Mucosa of rectum (tissue), 2 donors: ENCODE data around the gene ENDOD1.
"Not testable (repeated sequence)": the region's sequence is repeated elsewhere in the genome, so short reads cannot be mapped to it uniquely, and the experiment has no call there.

Source experiments
- H3K27ac ChIP-seq, 2 donors: one replicate each; pipeline ENCODE4 v1.7.0; 2013; ENCODE audit warnings: inconsistent platforms in 2 of 2, low read depth in 2 of 2, low read length in 2 of 2
- H3K27me3 ChIP-seq, 2 donors: one replicate each; pipeline ENCODE4 v1.7.0; 2013; ENCODE audit warnings: low read length in 2 of 2; ENCODE audit not compliant: control insufficient read depth in 2 of 2, insufficient read depth in 2 of 2
- H3K36me3 ChIP-seq, 2 donors: one replicate each; pipeline ENCODE4 v1.7.0; 2013; ENCODE audit warnings: low read length in 2 of 2; ENCODE audit not compliant: control insufficient read depth in 2 of 2, insufficient read depth in 2 of 2
- H3K4me1 ChIP-seq, 2 donors: one replicate each; pipeline ENCODE4 v1.7.0; 2013; ENCODE audit warnings: low read length in 2 of 2, mild to moderate bottlenecking in 1 of 2; ENCODE audit not compliant: control insufficient read depth in 2 of 2, insufficient read depth in 2 of 2
- H3K4me3 ChIP-seq, 2 donors: one replicate each; pipeline ENCODE4 v1.7.0; 2013; ENCODE audit warnings: low read length in 2 of 2
- H3K9ac ChIP-seq, 2 donors: one replicate each; pipeline ENCODE4 v1.7.0; 2013; ENCODE audit warnings: low read length in 2 of 2, low read depth in 1 of 2, mild to moderate bottlenecking in 1 of 2
- H3K9me3 ChIP-seq, 2 donors: one replicate each; pipeline ENCODE4 v1.7.0; 2013; ENCODE audit warnings: low read length in 2 of 2; ENCODE audit not compliant: control insufficient read depth in 2 of 2
- donor health status: healthy.
- donor health status: Normal muscosa, but diverticular disease.

ENDOD1 gene

DNA sequence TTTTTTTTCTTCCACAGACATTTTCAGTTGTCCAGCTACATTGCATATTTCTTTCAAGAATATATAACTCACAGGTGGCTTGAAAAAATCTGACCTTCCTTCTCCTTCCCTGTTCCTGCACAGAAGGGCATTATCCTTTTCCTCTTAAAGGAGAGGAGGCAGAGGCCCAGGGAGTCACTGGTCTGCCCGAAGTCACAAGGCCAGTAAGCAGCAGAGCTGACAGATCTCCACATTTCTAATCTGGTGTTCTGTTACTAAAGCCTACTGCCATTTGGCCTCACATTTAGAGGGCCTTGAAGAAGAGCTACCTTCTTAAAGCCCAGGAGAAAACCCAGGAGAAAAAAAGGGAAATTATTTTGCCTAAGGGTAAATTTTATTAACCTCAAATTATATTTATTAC is 12.3 kb downstream of the ENDOD1 start:
- H3K9me3 ChIP-seq = no peaks in the 10 kb centered on the region
- no peak overlapping the region for H3K9ac ChIP-seq
- no peaks in the 10 kb centered on the region for H3K36me3 ChIP-seq
- H3K4me3 ChIP-seq = no peak overlapping the region
- peaks cover 24 to 34% of the 10 kb centered on the region in 2 donors for H3K4me1 ChIP-seq
- no peak overlapping the region for H3K27ac ChIP-seq
- no peaks in the 10 kb centered on the region for H3K27me3 ChIP-seq

DNA sequence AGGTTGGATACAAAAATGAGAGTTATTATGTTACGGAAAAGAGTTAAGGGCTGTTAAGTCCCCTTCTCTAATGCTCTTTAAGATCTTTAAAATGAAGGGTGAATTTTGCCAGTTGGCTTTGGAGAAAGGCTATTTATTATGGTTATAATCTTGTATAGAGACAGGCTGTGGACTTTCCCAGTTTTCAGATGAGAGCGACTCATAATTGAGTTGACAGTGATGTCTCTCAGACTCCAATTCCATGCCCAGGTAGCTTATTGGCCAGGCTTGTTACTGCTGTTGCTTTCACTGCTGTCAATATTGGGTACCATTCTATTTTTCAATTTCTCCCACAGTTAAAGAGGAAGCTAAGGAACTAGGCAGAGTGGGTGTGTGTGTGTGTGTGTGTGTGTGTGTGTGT is 13.1 kb downstream of the ENDOD1 start:
- no peaks in the 10 kb centered on the region for H3K27me3 ChIP-seq
- H3K27ac ChIP-seq = no peak overlapping the region
- H3K4me3 ChIP-seq = no peak overlapping the region
- H3K4me1 ChIP-seq = peaks cover 19 to 28% of the 10 kb centered on the region in 2 donors
- H3K36me3 ChIP-seq = no peaks in the 10 kb centered on the region
- H3K9ac ChIP-seq = no peak overlapping the region
- H3K9me3 ChIP-seq = no peaks in the 10 kb centered on the region

DNA sequence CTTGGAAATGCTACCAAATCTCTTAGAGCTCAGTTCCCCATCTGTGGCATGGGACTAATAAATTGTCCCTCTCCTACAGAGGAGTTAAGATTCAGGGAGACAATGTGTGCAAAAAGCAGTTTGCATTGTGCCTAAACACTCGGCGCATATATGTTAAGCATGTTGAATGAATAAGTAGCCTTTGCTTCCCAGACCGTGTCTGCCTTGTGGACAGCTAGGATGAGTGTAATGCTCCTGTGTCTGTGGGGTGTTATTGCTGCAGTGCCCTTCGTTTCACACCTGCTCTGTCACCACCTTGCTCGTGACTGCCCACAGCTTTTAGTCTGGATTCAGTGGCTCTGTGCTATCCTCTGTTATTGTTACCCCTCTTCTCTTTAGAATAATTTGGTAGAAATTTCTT is 14.1 kb downstream of the ENDOD1 start:
- peaks cover 15 to 21% of the 10 kb centered on the region in 2 donors for H3K4me1 ChIP-seq
- H3K36me3 ChIP-seq = no peaks in the 10 kb centered on the region
- H3K27ac ChIP-seq = no peak overlapping the region

DNA sequence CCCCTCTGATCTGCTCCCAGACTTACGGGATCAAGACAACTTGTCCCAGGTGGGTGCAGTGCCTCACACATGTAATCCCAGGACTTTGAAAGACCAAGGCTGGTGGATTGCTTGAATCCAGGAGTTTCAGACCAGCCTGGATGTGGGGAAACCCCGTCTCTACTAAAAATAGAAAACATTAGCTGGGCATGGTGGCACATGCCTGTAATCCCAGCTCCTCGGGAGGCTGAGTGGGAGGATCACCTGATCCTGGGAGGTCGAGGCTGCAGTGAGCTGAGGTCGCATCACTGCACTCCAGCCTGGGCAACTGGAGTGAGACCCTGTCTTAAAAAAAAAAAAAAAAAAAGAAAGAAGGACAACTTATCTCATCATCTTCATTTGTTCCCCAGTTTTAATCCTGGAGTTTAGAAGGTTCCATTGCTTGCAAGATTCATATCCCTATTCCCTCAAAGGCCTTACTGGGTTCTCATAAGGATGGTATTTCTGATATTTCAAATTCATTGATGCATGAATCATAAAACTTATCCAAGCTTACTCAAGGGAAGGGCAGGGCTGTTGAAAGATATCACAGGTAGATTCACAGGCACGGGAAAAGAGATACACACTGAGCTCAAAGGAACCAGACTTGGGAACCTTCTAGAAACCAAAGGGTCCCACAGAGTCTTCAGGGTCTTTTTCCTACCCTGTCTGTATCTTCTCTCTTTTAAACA is 14.6 kb downstream of the ENDOD1 start:
- H3K27me3 ChIP-seq = no peaks in the 10 kb centered on the region
- H3K9ac ChIP-seq = no peak overlapping the region
- H3K27ac ChIP-seq = no peak overlapping the region
- H3K9me3 ChIP-seq = no peaks in the 10 kb centered on the region
- H3K4me1 ChIP-seq = peaks cover 12 to 21% of the 10 kb centered on the region in 2 donors
- H3K4me3 ChIP-seq = no peak overlapping the region
- H3K36me3 ChIP-seq = peaks cover 0 to under 1% of the 10 kb centered on the region in 2 donors

More for the DNA sequence above, 14.1 kb downstream of the ENDOD1 start:
- Histone ChIP-seq H3K4me3 (no peak overlapping the region), H3K9me3 (no peaks in the 10 kb centered on the region), H3K27me3 (no peaks in the 10 kb centered on the region), H3K9ac (no peak overlapping the region)

DNA sequence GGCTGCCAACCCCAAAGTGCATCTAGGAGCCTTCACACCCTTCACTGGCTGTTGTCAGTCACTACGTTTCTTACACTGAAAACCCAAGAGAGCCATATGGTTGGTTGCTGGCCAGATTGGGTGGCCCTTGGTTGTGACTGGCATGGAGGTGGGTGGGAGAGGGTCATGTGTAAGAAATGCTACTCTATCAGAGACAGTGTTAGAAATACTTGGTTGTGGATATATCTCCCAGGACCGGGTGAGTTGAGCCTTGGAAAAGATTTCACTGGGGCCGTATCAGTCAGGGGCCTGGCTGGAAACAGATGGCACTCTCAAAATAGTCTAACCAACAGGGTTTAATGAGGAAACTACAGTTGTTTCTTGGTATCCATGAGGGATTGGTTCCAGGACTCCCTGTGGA is 15.2 kb downstream of the ENDOD1 start:
- no peak overlapping the region for H3K27ac ChIP-seq
- no peaks in the 10 kb centered on the region for H3K27me3 ChIP-seq
- no peaks in the 10 kb centered on the region for H3K9me3 ChIP-seq
- H3K9ac ChIP-seq = no peak overlapping the region
- peaks cover 0 to 5% of the 10 kb centered on the region in 2 donors for H3K36me3 ChIP-seq
- no peak overlapping the region for H3K4me3 ChIP-seq
- peaks cover 8 to 15% of the 10 kb centered on the region in 2 donors for H3K4me1 ChIP-seq

DNA sequence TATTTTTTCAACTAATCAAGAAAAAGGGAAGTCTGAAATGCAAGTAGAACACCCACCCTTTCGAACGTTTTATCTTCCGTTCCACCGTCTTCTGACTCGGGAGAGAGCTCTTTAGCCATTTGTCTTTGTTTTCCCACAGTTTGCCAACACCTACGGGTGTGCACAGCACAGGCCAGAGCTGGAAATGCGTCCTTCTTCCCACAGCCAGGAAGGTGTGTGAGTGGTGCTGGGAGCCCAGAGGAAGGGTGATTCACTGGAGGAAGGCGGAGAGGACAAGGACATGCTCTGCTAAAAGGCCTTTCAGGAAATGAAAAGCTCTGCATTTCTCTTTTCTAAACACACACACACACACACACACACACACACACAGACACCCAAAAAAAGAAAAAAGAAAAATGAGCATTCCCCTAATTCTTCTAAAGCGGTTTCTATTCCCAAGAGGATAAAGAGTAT is 18.5 kb downstream of the ENDOD1 start:
- peak overlapping the region in 1 of 2 donors; percentile 25 for H3K27ac ChIP-seq
- no peaks in the 10 kb centered on the region for H3K27me3 ChIP-seq
- H3K9me3 ChIP-seq = no peaks in the 10 kb centered on the region
- H3K4me3 ChIP-seq = no peak overlapping the region
- H3K9ac ChIP-seq = no peak overlapping the region
- H3K36me3 ChIP-seq = peaks cover 0 to 8% of the 10 kb centered on the region in 2 donors
- peaks cover 0 to 7% of the 10 kb centered on the region in 2 donors for H3K4me1 ChIP-seq

DNA sequence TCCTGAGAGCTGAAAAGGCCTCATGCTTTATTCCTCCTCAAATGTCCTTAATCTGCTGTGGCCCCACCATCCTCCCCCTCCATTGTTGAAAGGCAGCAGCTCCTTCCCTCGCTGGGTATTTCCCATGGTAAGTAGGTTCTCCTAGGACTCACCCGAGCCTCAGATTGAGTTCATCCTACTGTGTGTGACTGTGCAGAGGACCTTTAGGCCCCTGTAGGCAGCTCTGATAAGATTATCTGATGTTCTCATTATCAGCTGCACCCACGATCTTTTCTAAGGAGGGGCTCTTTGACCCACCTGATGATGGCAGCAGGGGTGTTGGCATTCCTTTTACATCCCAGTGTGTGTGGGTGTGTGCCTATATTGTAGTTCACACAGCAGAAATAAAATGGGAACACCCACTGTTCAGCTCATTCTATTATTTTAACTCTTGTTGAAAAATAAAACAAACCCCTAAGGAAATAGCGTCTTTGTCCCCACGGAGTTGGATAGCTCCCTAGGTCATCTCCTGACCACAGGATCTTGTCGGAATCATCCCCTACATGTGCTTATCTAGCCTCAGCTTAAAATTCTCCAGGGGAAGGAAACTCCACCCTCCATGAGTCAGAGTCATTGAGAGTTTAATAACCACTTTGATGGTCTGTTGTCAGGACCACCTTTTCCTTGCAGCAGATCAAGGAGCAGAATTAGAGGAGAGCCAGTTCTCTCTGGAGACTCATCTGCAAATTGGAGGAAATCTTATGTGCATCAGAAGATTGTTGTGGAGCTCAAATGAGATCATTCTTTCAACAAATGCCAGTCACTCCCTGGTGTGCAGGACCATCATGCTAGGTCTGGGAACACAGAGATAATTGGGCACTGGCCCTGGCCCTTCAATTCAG is 19.3 kb downstream of the ENDOD1 start:
- no peak overlapping the region for H3K9ac ChIP-seq

DNA sequence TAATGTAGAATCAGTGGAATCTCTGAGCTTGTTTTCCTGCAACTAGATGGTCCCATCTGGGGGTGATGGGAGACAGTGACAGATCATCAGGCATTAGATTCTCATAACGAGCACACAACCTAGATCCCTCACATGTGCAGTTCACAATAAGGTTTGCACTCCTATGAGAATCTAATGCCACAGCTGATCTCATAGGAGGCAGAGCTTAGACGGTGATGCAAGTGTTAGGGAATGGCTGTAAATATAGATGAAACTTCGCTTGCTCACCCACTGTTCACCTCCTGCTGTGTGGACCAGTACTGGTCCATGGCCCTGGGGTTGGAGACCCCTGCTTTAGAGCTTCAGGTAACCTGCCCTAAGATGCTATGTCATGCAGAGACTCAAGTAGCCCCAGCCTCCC is 21.8 kb downstream of the ENDOD1 start:
- not testable (repeated sequence) for H3K9ac ChIP-seq, H3K27ac ChIP-seq, H3K36me3 ChIP-seq, H3K4me3 ChIP-seq, H3K9me3 ChIP-seq, H3K27me3 ChIP-seq, H3K4me1 ChIP-seq

More for the DNA sequence above, 19.3 kb downstream of the ENDOD1 start:
- H3K27me3 ChIP-seq = no peaks in the 10 kb centered on the region
- no peak overlapping the region for H3K27ac ChIP-seq
- H3K36me3 ChIP-seq = peaks cover 0 to 8% of the 10 kb centered on the region in 2 donors
- no peak overlapping the region for H3K4me3 ChIP-seq
- H3K9me3 ChIP-seq = no peaks in the 10 kb centered on the region
- peaks cover 0 to 7% of the 10 kb centered on the region in 2 donors for H3K4me1 ChIP-seq

DNA sequence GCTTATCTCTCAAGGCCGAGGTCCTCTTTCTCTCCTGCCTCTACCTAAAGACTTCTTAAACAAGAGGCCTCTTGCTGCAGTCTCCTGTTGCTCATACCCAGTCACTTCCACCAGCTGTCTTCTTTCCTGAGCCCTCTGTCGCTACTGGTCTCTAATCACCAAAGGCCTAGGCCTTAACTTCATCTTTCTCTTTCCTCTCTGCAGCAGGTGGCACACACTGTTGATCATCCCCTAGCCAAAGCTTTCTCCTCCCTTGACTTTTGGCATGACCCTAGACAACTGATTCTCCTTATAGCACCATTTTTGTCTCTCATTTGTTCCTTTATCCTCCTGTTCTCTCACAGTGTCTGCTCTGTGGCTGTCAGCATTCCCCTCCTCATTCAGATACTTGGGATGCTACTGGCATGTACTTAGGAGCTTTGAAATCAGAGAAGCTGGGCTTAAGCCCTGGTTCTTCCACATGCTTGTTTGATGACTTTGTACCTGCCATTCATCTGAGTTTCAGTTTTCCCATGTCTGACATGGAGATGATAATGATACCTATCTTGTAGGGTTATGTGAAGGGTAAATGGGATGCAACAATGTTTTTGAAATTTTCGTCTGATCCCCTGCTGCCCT is 22.4 kb downstream of the ENDOD1 start:
- Histone ChIP-seq H3K9ac (no peak overlapping the region), H3K9me3 (no peaks in the 10 kb centered on the region), H3K4me3 (no peak overlapping the region), H3K27ac (no peak overlapping the region), H3K36me3 (peaks cover 0 to 8% of the 10 kb centered on the region in 2 donors), H3K27me3 (no peaks in the 10 kb centered on the region), H3K4me1 (peaks cover 0 to 7% of the 10 kb centered on the region in 2 donors)

DNA sequence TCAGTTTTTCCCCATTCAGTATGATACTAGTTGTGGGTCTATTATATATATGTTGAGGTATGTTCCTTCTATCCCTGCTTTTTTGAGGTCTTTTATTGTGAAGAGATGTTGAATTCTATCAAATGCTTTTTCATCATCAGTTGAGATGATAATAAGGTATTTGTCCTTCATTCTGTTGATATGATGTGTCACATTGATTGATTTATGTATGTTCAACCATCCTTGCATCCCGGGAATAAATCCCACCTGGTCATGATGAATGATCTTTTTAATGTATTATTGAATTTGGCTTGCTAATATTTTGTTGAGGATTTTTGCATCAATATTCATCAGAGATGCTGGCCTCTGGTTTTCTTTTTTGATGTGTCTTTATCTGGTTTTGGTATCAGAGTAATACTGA is 26.0 kb downstream of the ENDOD1 start:
- H3K4me3 ChIP-seq = no peak overlapping the region
- no peaks in the 10 kb centered on the region for H3K27me3 ChIP-seq
- no peaks in the 10 kb centered on the region for H3K36me3 ChIP-seq
- no peak overlapping the region for H3K27ac ChIP-seq
- peaks cover 0 to 2% of the 10 kb centered on the region in 2 donors for H3K9me3 ChIP-seq
- H3K9ac ChIP-seq = no peak overlapping the region
- no peaks in the 10 kb centered on the region for H3K4me1 ChIP-seq
